HG03175 (cell line): ENCODE measurements around the gene IFNAR2.

Experiments used
- ATAC-seq: cut with Tn5 transposase; IDR thresholded peaks from one replicate; pipeline ENCODE4 v1.9.1; 2021; ENCODE audit warnings: mild to moderate bottlenecking, moderate library complexity; ENCODE audit not compliant: unreplicated experiment

Gene IFNAR2

DNA sequence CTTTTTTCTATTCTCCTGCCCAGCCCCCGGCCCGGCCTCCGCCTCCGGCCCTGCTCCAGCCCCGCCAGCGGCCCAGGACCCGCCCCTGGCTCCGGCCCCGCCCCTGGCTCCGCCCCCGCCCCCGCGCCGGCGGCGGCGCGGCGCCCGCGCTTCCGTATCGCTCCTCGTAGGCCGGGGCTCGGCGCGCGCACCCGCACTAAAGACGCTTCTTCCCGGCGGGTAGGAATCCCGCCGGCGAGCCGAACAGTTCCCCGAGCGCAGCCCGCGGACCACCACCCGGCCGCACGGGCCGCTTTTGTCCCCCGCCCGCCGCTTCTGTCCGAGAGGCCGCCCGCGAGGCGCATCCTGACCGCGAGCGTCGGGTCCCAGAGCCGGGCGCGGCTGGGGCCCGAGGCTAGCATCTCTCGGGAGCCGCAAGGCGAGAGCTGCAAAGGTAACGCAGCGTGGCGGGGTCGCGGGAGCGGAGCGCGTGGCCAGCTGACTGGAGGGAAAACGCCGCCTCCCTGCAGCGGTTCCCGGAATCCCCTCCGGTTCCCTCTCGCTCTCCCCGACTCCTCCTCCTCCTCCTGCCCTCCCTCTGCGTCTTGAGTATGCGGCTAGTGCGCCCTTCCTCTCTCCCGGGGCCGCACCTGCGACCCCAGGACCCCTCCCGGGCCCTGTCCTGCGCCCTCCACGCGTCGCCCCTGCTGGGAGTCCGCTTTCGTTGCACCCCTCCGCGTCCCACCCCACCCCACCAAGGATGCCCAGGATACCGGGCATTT lies at the start of gene IFNAR2:
TSS of gene IFNAR2 (plus strand) at position 155 of the 761 bp plus-strand sequence. CDS start 11,985 bp downstream, outside the sequence.
- ATAC-seq = peak; percentile 63

GRCh38 chr21:33185852-33186251 lies 43.9 kb upstream of the IFNAR2 start:
- ATAC-seq = no peak

- no peak for ATAC-seq
Observed at GRCh38 chr21:33187276-33187675, 42.5 kb upstream of the IFNAR2 start.

- no peak for ATAC-seq
Observed at GRCh38 chr21:33189237-33189636, 40.5 kb upstream of the IFNAR2 start.

- ATAC-seq = no peak
Observed at GRCh38 chr21:33189824-33190223, 39.9 kb upstream of the IFNAR2 start.

GRCh38 chr21:33196941-33197374 lies 32.8 kb upstream of the IFNAR2 start:
- no peak for ATAC-seq

- ATAC-seq = no peak
Observed at GRCh38 chr21:33197496-33197895, 32.2 kb upstream of the IFNAR2 start.

DNA sequence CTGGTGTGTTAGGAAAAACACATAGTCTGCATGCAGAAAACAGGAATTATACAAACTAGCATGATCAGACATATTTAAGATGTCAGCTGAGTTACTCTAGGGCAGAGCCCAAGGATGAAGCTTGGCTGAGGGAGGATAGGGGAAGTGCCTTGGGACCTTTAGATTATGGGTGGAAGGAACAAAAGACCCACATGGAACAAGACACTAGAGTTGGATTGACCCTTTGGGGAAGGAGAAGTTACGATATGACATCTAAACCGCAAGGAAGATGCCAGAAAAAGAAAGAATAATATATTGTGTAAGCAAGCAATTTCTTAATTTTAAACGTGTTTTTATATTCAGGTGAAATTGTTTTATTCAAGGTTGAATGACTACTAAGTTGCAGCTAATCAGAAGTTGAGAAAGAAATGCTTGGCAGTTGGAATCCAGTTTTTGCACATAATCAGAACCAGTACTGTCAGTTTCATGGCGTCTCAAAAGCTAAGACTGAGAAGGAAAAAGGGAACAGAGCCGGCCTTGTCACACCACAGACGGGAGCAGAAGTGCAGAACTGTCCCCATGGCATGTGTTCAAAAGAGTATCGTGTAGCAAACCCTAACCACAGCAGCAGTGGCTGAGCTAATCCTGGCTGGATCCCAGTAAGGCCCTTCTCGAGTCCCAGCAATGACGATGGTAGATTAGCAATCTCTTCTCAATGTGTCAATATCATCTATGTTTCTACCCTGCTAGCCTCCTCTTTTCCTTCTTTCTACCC lies 31.2 kb upstream of the IFNAR2 start:
- no peak for ATAC-seq

DNA sequence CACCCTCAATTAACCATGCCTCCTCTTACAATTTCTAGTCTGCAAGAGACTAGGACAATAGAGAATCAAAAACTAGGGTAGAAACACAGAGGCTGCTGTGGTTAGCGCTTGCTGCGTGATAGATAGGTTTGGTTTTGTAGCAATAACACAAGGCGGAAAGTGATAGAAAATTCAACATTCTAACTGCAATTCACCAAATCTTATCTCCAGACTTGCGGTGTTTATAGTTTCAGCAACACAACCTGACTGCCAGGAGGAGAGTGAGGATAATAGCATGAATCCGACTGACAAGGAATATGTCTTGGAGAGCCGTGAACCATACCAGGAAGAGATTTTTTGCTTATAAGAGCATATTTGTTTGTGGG lies 30.7 kb upstream of the IFNAR2 start:
- no peak for ATAC-seq

GRCh38 chr21:33199516-33200217 lies 30.1 kb upstream of the IFNAR2 start:
- peak; percentile 76 for ATAC-seq

DNA sequence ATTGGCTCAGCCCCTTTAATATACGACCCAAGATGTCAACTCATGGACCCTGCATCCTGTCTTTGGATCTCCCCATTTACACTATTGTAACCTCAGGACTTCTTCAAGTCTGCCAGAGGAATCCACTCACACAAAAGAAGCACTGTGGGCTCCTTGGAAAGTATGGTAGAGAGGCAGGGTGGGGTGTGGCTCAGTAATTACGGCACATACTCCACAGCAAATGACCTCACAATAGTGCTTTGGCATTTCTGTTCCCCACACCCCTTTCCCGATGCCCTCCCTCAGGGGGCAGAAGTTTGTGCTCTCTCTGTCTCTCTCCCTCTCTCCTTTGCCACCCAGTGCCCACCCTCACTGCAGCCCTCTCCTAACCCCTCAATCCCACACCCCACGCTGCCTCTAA lies 27.8 kb upstream of the IFNAR2 start:
- no peak for ATAC-seq

DNA sequence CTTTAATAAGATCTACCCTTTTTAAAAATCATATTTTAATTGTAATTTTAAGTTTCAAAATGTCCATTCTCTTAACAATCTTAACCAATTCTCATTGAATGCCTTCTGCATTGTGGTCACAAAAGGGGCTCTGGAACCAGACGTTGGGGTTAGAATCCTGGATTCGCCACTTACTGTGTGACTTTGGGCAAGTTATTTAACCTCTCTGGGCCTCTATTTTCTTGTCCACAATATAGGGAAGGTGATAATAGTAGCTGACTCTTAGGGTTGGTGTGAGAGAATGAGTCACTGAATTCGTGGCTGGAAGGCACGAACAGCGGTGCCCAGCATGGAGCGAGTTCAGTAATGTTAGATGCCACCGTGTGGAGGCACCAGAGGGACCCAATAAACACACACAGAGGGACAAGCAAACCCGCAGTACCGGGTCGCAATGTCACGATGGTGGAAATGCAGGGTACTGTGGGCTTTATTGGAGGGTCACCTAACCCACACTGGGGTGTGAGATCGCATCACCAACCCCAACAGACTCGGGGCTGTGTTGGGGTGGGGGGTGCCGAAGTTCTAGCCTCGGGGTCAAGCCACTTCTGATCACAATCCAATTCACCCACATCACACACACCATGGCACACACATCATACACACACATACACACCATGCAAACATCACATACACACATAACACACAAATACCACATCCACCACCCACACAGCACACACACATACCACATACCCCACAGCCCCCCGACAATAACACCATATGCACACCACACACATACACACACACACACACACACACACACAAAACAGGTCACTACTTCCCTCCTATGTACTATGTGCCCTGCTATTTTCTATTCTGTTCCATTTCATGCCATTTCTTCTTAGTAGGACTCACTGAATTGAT lies 27.0 kb upstream of the IFNAR2 start:
- no peak for ATAC-seq

DNA sequence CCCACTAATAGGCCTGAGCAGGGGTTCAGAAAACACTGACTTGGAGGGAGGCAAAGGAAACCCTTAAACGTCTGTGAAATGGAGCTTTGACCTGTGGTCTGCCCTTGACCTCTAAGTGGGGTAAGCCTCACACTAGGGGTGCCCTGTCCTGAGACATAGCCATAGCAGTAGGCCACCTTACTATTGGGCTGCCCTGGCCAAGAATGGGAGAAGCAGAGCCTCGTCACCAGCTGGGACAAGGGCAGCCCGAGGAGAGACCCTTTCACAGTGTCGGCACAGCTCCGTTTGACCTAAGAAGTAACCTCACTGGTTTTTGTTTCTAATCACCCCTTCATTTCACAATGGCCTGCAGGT lies 26.4 kb upstream of the IFNAR2 start:
- no peak for ATAC-seq

DNA sequence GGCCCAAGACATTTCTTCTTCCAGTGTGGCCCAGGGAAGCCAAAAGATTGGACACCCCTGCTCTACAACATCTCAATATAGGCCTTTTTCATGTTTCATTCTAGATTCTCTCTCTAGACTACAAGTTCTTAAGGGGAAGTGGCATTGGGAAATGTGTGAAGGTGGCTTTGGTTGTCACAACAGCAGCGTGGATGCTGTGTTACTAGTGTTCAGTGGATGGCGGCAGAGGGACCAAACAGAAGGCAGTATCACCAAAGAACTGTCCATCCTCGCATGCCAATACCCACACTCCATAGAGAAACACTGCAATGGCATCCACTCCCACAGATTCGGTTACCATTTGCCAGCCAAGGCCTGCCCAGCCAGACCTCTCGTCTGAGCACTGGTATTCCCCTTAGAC lies 24.3 kb upstream of the IFNAR2 start:
- ATAC-seq = peak; percentile 50

DNA sequence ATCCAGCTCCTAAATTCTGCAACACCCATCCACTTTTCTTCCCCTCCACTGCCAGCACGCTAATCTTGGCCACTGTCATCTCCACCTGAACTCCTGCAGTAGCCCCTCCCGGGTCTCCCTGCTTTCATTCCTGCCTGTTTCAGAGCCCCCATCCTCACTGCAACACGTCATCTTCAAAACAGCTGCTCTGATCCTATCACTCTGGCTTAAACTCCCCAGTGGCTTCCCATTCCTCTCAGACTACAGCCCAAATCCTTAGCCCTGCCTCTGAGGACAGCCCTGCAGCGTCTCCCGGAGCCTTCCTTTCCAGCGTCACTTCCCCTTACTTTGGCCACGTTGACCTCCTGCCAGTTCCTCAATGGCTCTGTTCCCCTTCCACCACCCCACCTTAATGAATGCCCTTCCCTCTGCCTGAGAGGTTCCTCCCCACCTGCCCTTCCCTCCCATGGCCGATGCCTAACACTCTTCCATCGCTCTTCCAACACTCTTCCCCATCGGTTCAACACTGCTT lies 22.9 kb upstream of the IFNAR2 start:
- no peak for ATAC-seq

- ATAC-seq = no peak
Observed at GRCh38 chr21:33207449-33208149, 22.1 kb upstream of the IFNAR2 start.

GRCh38 chr21:33208534-33208933 lies 21.2 kb upstream of the IFNAR2 start:
- ATAC-seq = no peak

DNA sequence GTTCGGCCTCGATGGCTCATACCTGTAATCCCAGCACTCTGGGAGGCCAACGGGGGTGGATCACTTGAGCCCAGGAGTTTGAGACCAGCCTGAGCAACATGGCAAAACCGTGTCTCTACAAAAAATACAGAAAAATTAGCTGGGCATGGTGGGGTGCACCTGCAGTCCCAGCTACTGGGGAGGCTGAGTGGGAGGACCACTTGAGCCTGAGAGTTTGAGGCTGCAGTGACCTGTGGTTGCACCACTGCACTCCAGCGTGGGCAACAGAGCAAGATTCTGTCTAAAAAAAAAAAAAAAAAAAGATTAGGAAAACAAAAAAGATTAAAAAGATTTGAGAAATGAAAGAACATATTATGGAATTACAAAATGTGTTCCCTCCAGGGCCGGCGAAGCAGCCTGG lies 18.4 kb upstream of the IFNAR2 start:
- ATAC-seq = no peak

DNA sequence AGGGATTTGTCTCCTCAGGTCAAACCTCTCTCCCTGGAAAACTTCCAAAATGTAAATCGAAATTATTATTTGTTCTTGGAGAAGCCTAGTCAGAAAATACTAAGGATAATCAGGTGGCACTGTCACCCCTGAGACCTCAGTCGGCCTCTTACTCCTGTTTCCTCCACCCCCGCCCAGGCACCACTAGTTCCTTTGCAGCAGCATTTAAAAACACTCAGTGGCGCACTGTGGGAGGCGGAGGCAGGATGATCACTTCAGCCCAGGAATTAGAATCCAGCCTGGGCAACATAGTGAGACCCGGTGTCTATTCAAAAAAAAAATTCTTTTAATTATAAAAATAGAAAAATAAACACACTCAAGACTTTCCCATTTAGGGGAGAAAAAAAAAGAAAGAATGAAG lies 18.0 kb upstream of the IFNAR2 start:
- no peak for ATAC-seq
